C4-2B (cell line): Measurements from ENCODE around the gene MRPL33.

Experiments used
- H3K27ac ChIP-seq: fragments of 450-650 bp; 2 replicates; pipeline ENCODE4 v1.5.1; 2017
- CTCF ChIP-seq: fragments of 450-650 bp; conservative IDR thresholded peaks from 2 replicates; pipeline ENCODE4 v1.5.1; 2017; ENCODE audit warnings: mild to moderate bottlenecking
- ZFX ChIP-seq: fragments of 450-650 bp; IDR thresholded peaks from 2 replicates; pipeline ENCODE4 v1.6.1; 2017

MRPL33 gene

GRCh38 chr2:27814758-27815157 lies 43.2 kb downstream of the MRPL33 start:
- TF ChIP-seq CTCF (no peak), ZFX (no peak)
- H3K27ac ChIP-seq: no peak overlapping the region

- H3K27ac ChIP-seq: no peak overlapping the region
- TF ChIP-seq ZFX (no peak), CTCF (no peak)
Measured at GRCh38 chr2:27815860-27816438, 44.4 kb downstream of the MRPL33 start.

- no peak overlapping the region for H3K27ac ChIP-seq
- TF ChIP-seq CTCF (no peak), ZFX (no peak)
Measured at GRCh38 chr2:27822049-27822448, 50.5 kb downstream of the MRPL33 start.

- H3K27ac ChIP-seq: no peak overlapping the region
- TF ChIP-seq ZFX: no peak
- no peak for TF ChIP-seq CTCF
Measured at GRCh38 chr2:27823135-27823534, 51.6 kb downstream of the MRPL33 start.

GRCh38 chr2:27823569-27823968 lies 52.0 kb downstream of the MRPL33 start:
- TF ChIP-seq CTCF: no peak
- TF ChIP-seq ZFX: no peak
- H3K27ac ChIP-seq: no peak overlapping the region

- no peak overlapping the region for H3K27ac ChIP-seq
- TF ChIP-seq ZFX (no peak), CTCF (no peak)
Measured at GRCh38 chr2:27824401-27824800, 52.9 kb downstream of the MRPL33 start.

GRCh38 chr2:27828305-27828704 lies 56.8 kb downstream of the MRPL33 start:
- no peak overlapping the region for H3K27ac ChIP-seq
- TF ChIP-seq ZFX (no peak), CTCF (no peak)
